NB4 (cell line): ENCODE measurements around the gene PROK2.

ENCODE experiments used
- DNase-seq: peaks from one replicate; pipeline ENCODE4 v3.0.0; 2010; ENCODE audit warnings: low read depth
- H3K4me3 ChIP-seq: one replicate; pipeline ENCODE4 v1.5.1; 2011; ENCODE audit warnings: mild to moderate bottlenecking, low read depth, low read length, moderate library complexity
- MYC ChIP-seq: IDR thresholded peaks from 2 replicates; pipeline ENCODE4 v1.6.1; 2011; ENCODE audit warnings: low read depth, low read length
- POLR2A ChIP-seq: IDR thresholded peaks from 2 replicates; pipeline ENCODE4 v1.6.1; 2011; ENCODE audit warnings: mild to moderate bottlenecking; ENCODE audit not compliant: insufficient read length; ENCODE audit errors: extremely low read depth
- TF ChIP-seq, protein P1 (sequence below): IDR thresholded peaks from one replicate; pipeline ENCODE4 v1.5.1; 2012; ENCODE audit warnings: low read depth, low read length
- TF ChIP-seq, protein P2 (sequence below): IDR thresholded peaks from 2 replicates; pipeline ENCODE4 v1.6.1; 2011; ENCODE audit warnings: low read depth, low read length

Gene PROK2

DNA sequence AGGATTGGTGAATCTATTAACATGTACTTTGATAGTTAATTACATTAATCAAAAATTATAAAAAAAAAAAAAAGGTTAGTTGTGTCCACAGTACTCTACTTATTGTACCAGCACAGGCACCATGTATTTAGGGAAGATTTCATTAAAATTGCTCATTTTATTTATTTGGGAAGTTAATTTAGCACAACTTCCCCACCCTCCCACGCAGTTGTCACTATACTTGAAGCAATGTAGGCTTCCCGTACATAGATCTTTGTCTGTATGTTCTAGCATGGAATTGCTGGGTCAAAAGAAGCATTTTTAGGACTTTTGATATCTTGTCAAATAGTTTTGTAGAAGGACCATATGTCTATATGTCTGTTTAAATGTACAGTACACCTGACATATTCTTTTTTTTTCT, 26.9 kb downstream of the PROK2 start:
- no peak overlapping the region for H3K4me3 ChIP-seq
- TF ChIP-seq, protein P1, sequence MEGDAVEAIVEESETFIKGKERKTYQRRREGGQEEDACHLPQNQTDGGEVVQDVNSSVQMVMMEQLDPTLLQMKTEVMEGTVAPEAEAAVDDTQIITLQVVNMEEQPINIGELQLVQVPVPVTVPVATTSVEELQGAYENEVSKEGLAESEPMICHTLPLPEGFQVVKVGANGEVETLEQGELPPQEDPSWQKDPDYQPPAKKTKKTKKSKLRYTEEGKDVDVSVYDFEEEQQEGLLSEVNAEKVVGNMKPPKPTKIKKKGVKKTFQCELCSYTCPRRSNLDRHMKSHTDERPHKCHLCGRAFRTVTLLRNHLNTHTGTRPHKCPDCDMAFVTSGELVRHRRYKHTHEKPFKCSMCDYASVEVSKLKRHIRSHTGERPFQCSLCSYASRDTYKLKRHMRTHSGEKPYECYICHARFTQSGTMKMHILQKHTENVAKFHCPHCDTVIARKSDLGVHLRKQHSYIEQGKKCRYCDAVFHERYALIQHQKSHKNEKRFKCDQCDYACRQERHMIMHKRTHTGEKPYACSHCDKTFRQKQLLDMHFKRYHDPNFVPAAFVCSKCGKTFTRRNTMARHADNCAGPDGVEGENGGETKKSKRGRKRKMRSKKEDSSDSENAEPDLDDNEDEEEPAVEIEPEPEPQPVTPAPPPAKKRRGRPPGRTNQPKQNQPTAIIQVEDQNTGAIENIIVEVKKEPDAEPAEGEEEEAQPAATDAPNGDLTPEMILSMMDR, result no peak
- TF ChIP-seq MYC (no peak), POLR2A (no peak)
- TF ChIP-seq, protein P2, sequence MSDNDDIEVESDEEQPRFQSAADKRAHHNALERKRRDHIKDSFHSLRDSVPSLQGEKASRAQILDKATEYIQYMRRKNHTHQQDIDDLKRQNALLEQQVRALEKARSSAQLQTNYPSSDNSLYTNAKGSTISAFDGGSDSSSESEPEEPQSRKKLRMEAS, result no peak
- DNase-seq, result no peak

DNA sequence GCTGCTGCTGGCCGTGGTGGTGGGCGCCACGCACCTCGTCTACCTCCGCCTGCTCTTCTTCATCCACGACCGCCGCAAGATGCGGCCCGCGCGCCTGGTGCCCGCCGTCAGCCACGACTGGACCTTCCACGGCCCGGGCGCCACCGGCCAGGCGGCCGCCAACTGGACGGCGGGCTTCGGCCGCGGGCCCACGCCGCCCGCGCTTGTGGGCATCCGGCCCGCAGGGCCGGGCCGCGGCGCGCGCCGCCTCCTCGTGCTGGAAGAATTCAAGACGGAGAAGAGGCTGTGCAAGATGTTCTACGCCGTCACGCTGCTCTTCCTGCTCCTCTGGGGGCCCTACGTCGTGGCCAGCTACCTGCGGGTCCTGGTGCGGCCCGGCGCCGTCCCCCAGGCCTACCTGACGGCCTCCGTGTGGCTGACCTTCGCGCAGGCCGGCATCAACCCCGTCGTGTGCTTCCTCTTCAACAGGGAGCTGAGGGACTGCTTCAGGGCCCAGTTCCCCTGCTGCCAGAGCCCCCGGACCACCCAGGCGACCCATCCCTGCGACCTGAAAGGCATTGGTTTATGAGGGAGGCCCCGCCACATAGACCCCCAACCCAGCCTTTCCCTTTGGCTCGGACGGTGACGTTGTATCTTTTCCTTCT, 30.2 kb downstream of the PROK2 start:
- no peak for DNase-seq
- no peak overlapping the region for H3K4me3 ChIP-seq
- TF ChIP-seq, protein P2, result no peak
- TF ChIP-seq, protein P1, result no peak
- no peak for TF ChIP-seq POLR2A
- TF ChIP-seq MYC, result no peak

DNA sequence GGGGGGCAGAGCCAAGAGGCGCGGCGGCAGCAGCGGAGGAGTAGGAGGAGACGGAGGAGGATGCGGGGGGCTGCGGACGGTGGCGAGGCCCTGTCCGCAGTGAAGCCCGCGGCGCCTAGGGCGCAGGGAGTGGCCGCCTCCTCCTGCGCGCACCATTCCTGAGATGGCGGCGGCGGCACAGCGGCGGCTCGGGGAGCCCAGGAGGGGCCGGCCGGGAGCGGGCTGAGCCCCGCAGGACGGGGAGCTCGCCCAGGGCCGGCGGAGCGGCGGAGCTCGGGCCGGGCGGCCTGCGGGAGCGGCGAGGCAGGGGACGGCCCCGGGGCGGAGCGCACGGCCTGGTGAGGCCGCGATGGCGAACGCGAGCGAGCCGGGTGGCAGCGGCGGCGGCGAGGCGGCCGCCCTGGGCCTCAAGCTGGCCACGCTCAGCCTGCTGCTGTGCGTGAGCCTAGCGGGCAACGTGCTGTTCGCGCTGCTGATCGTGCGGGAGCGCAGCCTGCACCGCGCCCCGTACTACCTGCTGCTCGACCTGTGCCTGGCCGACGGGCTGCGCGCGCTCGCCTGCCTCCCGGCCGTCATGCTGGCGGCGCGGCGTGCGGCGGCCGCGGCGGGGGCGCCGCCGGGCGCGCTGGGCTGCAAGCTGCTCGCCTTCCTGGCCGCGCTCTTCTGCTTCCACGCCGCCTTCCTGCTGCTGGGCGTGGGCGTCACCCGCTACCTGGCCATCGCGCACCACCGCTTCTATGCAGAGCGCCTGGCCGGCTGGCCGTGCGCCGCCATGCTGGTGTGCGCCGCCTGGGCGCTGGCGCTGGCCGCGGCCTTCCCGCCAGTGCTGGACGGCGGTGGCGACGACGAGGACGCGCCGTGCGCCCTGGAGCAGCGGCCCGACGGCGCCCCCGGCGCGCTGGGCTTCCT, 31.0 kb downstream of the PROK2 start, which contains the start of gene GPR27:
Gene GPR27 (plus strand): TSS at position 155 of the 909 bp plus-strand sequence. CDS start 195 bp downstream, at position 350.
- TF ChIP-seq, protein P2, result no peak
- TF ChIP-seq MYC, result no peak
- TF ChIP-seq, protein P1, result no peak
- TF ChIP-seq POLR2A, result no peak
- H3K4me3 ChIP-seq, result no peak within 1 kb of the TSS
- DNase-seq, result peak; percentile 39

DNA sequence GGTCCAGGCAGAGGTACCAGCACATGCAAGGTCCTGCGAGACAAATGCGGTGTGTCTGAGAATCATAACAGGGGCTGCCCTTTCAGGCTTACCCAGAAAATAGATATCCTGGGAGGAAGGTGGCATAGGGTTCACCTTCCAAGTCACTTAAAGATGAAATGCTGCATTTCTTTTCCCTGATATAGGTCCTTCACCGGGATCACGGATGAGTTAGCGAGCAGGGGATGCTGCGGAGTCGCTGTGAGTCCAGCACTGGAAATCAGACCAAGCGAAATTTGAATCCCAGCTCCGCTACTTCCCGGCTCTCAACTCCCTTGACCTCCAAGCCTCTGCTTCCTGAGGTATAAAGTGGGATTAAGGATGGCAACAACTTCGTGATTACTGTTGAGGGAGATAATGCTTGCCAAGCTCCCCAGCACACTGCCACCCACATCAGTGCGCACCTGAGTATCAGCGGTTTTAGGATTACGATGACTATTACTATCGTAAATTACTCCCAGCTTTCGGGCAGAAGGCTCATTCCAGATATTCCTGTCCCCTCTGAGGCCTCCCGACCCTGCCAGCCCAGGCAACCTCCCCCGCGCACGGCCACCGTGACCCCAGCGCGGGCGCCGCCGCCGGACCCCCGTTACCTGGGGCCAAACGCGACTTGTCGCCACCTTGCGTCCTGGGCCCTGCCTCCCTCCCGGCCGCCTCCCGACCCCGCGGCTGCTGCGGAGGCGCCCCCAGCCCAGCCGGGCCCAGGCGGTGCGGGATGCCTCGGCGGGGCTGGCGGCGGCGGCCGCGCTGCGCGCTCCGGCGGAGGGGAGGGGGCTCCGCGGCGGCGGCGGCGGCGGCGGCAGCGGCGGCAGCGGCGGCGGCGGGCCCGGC, 31.9 kb downstream of the PROK2 start:
- H3K4me3 ChIP-seq, result no peak overlapping the region
- TF ChIP-seq POLR2A (no peak), MYC (no peak)
- TF ChIP-seq, protein P1, result no peak
- TF ChIP-seq, protein P2, result no peak
- DNase-seq, result no peak

DNA sequence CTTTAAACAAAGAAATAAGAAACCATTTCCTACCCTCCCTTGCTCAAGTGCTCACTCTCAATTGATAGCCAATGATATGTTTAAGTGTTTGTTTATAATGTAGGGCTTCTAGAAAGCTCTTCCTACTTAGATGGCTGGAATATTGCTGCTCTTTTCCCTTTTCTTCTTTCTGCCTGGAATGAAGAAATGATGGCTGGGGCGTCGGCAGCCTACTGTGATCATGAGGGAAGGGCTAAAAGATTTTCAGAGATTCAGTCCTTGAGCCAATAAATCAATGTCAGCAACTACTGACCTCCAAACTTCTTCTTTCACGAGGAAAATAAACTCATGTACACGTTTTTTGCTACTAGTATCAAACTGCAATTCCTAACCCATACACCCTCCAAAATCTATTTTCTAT, 33.3 kb downstream of the PROK2 start:
- H3K4me3 ChIP-seq, result no peak overlapping the region
- no peak for TF ChIP-seq POLR2A
- TF ChIP-seq, protein P1, result no peak
- TF ChIP-seq, protein P2, result no peak
- no peak for TF ChIP-seq MYC
- DNase-seq, result no peak
